KMS-11 (cell line): Measurements from ENCODE around the gene DLG2.

Experiments used
- H2AFZ ChIP-seq: fragments of 200-600 bp; sonication (generic); 2 replicates; pipeline ENCODE4 v1.6.1; 2016; ENCODE audit warnings: antibody characterized with exemption, mixed run types, low read depth
- H3K27ac ChIP-seq: fragments of 200-600 bp; sonication (generic); 2 replicates; pipeline ENCODE4 v1.6.1; 2016; ENCODE audit warnings: mild to moderate bottlenecking, mixed run types
- H3K27me3 ChIP-seq: fragments of 200-600 bp; sonication (generic); 2 replicates; pipeline ENCODE4 v1.6.1; 2017; ENCODE audit warnings: mild to moderate bottlenecking, low read depth, mixed run types, moderate library complexity; ENCODE audit not compliant: insufficient read depth
- H3K36me3 ChIP-seq: fragments of 200-600 bp; sonication (generic); 2 replicates; pipeline ENCODE4 v1.6.1; 2017; ENCODE audit warnings: mild to moderate bottlenecking, mixed run types; ENCODE audit not compliant: insufficient read depth
- H3K4me1 ChIP-seq: fragments of 200-600 bp; sonication (generic); 2 replicates; pipeline ENCODE4 v1.6.1; 2016; ENCODE audit warnings: mild to moderate bottlenecking, low read depth, mixed run types; ENCODE audit not compliant: poor library complexity, severe bottlenecking
- H3K4me2 ChIP-seq: fragments of 200-600 bp; sonication (generic); 2 replicates; pipeline ENCODE4 v1.7.0; 2016; ENCODE audit warnings: mild to moderate bottlenecking, mixed run types
- H3K4me3 ChIP-seq: fragments of 200-600 bp; sonication (generic); IDR thresholded peaks from 2 replicates; pipeline ENCODE4 v1.6.1; 2017; ENCODE audit warnings: low read depth, low read length, mixed read lengths; ENCODE audit not compliant: insufficient read depth
- H3K79me2 ChIP-seq: fragments of 200-600 bp; sonication (generic); 2 replicates; pipeline ENCODE4 v1.6.1; 2016; ENCODE audit warnings: low read depth, mixed run types; ENCODE audit not compliant: insufficient read depth
- H3K9ac ChIP-seq: fragments of 200-600 bp; sonication (generic); 2 replicates; pipeline ENCODE4 v1.6.1; 2016; ENCODE audit warnings: mild to moderate bottlenecking, mixed run types
- H4K20me1 ChIP-seq: fragments of 200-600 bp; sonication (generic); 2 replicates; pipeline ENCODE4 v1.6.1; 2016; ENCODE audit warnings: mild to moderate bottlenecking, mixed run types; ENCODE audit not compliant: insufficient read depth
- TF ChIP-seq, protein P1 (sequence below): fragments of 200-600 bp; sonication (generic); conservative IDR thresholded peaks from 2 replicates; pipeline ENCODE4 v1.6.1; 2017; ENCODE audit warnings: low read depth, mild to moderate bottlenecking, antibody characterized with exemption, low read length, moderate library complexity, mixed read lengths

Gene DLG2

GRCh38 chr11:84193706-84194105, 1433.4 kb downstream of the DLG2 start:
- H3K27me3 ChIP-seq = no peaks in the 10 kb centered on the region
- no peaks in the 10 kb centered on the region for H4K20me1 ChIP-seq
- H3K9ac ChIP-seq = no peak overlapping the region
- TF ChIP-seq, protein P1, sequence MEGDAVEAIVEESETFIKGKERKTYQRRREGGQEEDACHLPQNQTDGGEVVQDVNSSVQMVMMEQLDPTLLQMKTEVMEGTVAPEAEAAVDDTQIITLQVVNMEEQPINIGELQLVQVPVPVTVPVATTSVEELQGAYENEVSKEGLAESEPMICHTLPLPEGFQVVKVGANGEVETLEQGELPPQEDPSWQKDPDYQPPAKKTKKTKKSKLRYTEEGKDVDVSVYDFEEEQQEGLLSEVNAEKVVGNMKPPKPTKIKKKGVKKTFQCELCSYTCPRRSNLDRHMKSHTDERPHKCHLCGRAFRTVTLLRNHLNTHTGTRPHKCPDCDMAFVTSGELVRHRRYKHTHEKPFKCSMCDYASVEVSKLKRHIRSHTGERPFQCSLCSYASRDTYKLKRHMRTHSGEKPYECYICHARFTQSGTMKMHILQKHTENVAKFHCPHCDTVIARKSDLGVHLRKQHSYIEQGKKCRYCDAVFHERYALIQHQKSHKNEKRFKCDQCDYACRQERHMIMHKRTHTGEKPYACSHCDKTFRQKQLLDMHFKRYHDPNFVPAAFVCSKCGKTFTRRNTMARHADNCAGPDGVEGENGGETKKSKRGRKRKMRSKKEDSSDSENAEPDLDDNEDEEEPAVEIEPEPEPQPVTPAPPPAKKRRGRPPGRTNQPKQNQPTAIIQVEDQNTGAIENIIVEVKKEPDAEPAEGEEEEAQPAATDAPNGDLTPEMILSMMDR = no peak
- no peak overlapping the region for H3K4me2 ChIP-seq
- no peaks in the 10 kb centered on the region for H3K36me3 ChIP-seq
- no peak overlapping the region for H2AFZ ChIP-seq
- H3K4me1 ChIP-seq = peaks cover 42% of the 10 kb centered on the region
- no peak overlapping the region for H3K27ac ChIP-seq
- H3K4me3 ChIP-seq = no peak overlapping the region
- H3K79me2 ChIP-seq = no peaks in the 10 kb centered on the region

GRCh38 chr11:84188521-84188920, 1438.6 kb downstream of the DLG2 start:
- Histone ChIP-seq H3K9ac (no peak overlapping the region), H3K79me2 (no peaks in the 10 kb centered on the region), H3K4me1 (peaks cover 39% of the 10 kb centered on the region), H3K4me3 (no peak overlapping the region), H3K36me3 (no peaks in the 10 kb centered on the region), H2AFZ (no peak overlapping the region), H3K4me2 (no peak overlapping the region), H4K20me1 (no peaks in the 10 kb centered on the region), H3K27ac (no peak overlapping the region), H3K27me3 (no peaks in the 10 kb centered on the region)
- TF ChIP-seq, protein P1 = no peak

- Histone ChIP-seq H4K20me1 (no peaks in the 10 kb centered on the region), H3K27ac (no peak overlapping the region), H3K4me2 (no peak overlapping the region), H3K27me3 (no peaks in the 10 kb centered on the region), H3K36me3 (no peaks in the 10 kb centered on the region), H3K4me1 (no peaks in the 10 kb centered on the region), H3K4me3 (no peak overlapping the region), H3K9ac (no peak overlapping the region), H2AFZ (no peak overlapping the region), H3K79me2 (no peaks in the 10 kb centered on the region)
- TF ChIP-seq, protein P1 = no peak
Measured at GRCh38 chr11:84173078-84173477, 1454.1 kb downstream of the DLG2 start.

GRCh38 chr11:84165139-84165538, 1462.0 kb downstream of the DLG2 start:
- Histone ChIP-seq H3K36me3 (no peaks in the 10 kb centered on the region), H3K27me3 (no peaks in the 10 kb centered on the region), H3K4me2 (no peak overlapping the region), H3K9ac (no peak overlapping the region), H4K20me1 (no peaks in the 10 kb centered on the region), H3K4me1 (no peaks in the 10 kb centered on the region), H3K79me2 (no peaks in the 10 kb centered on the region), H3K27ac (no peak overlapping the region), H3K4me3 (no peak overlapping the region), H2AFZ (no peak overlapping the region)
- TF ChIP-seq, protein P1 = no peak
